Esophagus muscularis mucosa (tissue), 3 donors: ENCODE results near the gene TRMT44.

Experiments
- POLR2A ChIP-seq: fragments of 450-650 bp; IDR thresholded peaks from one replicate; pipeline ENCODE4 v1.6.1; 2017; ENCODE audit warnings: antibody characterized with exemption, moderate library complexity, mild to moderate bottlenecking, low read depth
- POLR2AphosphoS5 ChIP-seq, 2 donors: sonication (generic); formaldehyde crosslinking; IDR thresholded peaks; one replicate each; pipeline ENCODE4 v1.6.1; 2017; ENCODE audit warnings: antibody characterized with exemption in 2 of 2
- TF ChIP-seq, protein P1 (sequence below), 3 experiments: fragments of 200-600 bp in 2 of 3; fragments of 450-650 bp in 1 of 3; sonication (generic) in 2 of 3; IDR thresholded peaks; one replicate each; pipeline ENCODE4 v1.5.1; 2017 to 2019; ENCODE audit warnings: antibody characterized with exemption in 3 of 3, mild to moderate bottlenecking in 2 of 3, moderate library complexity in 1 of 3

DNA sequence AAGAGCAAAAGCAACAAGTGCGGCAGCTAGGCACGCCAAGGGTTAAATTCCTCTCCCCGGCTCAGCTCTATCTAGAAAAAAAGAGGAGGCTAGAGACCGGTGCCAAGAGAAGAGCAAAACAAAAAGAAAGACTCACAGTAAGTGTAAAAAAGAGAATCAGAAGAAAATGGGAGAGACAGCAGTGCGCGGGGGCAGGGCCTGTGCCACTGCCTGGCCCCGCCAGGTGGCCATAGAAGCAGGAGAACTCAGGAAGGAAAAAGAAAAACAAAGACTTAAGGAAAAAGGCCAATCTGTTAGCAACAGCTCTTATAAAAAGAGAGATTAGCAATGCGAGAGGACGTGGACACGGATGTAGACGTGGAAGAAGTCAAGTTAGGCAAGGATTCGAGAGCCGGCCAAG, 3.3 kb upstream of the TRMT44 start:
- TF ChIP-seq, protein P1, sequence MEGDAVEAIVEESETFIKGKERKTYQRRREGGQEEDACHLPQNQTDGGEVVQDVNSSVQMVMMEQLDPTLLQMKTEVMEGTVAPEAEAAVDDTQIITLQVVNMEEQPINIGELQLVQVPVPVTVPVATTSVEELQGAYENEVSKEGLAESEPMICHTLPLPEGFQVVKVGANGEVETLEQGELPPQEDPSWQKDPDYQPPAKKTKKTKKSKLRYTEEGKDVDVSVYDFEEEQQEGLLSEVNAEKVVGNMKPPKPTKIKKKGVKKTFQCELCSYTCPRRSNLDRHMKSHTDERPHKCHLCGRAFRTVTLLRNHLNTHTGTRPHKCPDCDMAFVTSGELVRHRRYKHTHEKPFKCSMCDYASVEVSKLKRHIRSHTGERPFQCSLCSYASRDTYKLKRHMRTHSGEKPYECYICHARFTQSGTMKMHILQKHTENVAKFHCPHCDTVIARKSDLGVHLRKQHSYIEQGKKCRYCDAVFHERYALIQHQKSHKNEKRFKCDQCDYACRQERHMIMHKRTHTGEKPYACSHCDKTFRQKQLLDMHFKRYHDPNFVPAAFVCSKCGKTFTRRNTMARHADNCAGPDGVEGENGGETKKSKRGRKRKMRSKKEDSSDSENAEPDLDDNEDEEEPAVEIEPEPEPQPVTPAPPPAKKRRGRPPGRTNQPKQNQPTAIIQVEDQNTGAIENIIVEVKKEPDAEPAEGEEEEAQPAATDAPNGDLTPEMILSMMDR (IDR thresholded peaks at IDR 0.05) = peak in 2 of 3 experiments; percentile 28 to 44
- TF ChIP-seq POLR2A (no peak), POLR2AphosphoS5 (IDR thresholded peaks at IDR 0.05) (peak in 1 of 2 donors; percentile 7)
